K562 (cell line): ENCODE data around the gene ANKMY2. TPM values are rescaled to one million over a fixed set of nuclear protein-coding genes. Genes with fewer than 3 reads are reported as not detected.

ENCODE experiments used
- BMI1 ChIP-seq: fragments of 150-350 bp; IDR thresholded peaks from 2 replicates; pipeline ENCODE4 v1.6.1; 2014; ENCODE audit warnings: low read length
- CHD7 ChIP-seq: fragments of 200-600 bp; sonication (generic); IDR thresholded peaks from one replicate; pipeline ENCODE4 v1.6.1; 2012; ENCODE audit warnings: mild to moderate bottlenecking, low read depth, low read length, inconsistent platforms
- CREB3L1 ChIP-seq: fragments of 450-650 bp; IDR thresholded peaks from 2 replicates; pipeline ENCODE4 v1.6.1; 2014; ENCODE audit warnings: low read depth, mild to moderate bottlenecking, moderate library complexity, borderline replicate concordance
- HLTF ChIP-seq: fragments of 450-650 bp; IDR thresholded peaks from 2 replicates; pipeline ENCODE4 v1.6.1; 2016
- MAFG ChIP-seq: fragments of 450-650 bp; conservative IDR thresholded peaks from 2 replicates; pipeline ENCODE4 v1.6.1; 2016; ENCODE audit warnings: missing genetic modification characterization, missing compliant biosample characterization
- MED1 ChIP-seq: sonication (generic); formaldehyde crosslinking; IDR thresholded peaks from 2 replicates; pipeline ENCODE4 v1.8.1; 2023; ENCODE audit warnings: missing genetic modification reagents, borderline replicate concordance
- NFYB ChIP-seq: IDR thresholded peaks from 2 replicates; pipeline ENCODE4 v1.6.1; 2011; ENCODE audit warnings: mild to moderate bottlenecking, moderate library complexity; ENCODE audit not compliant: insufficient read length; ENCODE audit errors: extremely low read depth
- POU5F1 ChIP-seq: fragments of 150-350 bp; IDR thresholded peaks from 2 replicates; pipeline ENCODE4 v1.6.1; 2014; ENCODE audit warnings: borderline replicate concordance, low read length, low read depth, mild to moderate bottlenecking; ENCODE audit not compliant: partially characterized antibody
- STAT5B ChIP-seq: fragments of 250-450 bp; sonication (Bioruptor Pico); IDR thresholded peaks from 2 replicates; pipeline ENCODE4 v1.8.0; 2021; ENCODE audit warnings: mild to moderate bottlenecking, inconsistent platforms
- TSC22D4 ChIP-seq: fragments of 450-650 bp; IDR thresholded peaks from 2 replicates; pipeline ENCODE4 v1.6.1; 2016; ENCODE audit warnings: missing genetic modification characterization, missing biosample characterization, control low read depth
- ZFP30 ChIP-seq: fragments of 250-450 bp; sonication (Bioruptor Pico); IDR thresholded peaks from 2 replicates; pipeline ENCODE4 v1.8.0; 2022; ENCODE audit warnings: moderate library complexity, mild to moderate bottlenecking, inconsistent platforms, borderline replicate concordance
- ZNF764 ChIP-seq: fragments of 250-450 bp; sonication (Bioruptor Pico); IDR thresholded peaks from 2 replicates; pipeline ENCODE4 v1.4.0; 2020; ENCODE audit warnings: low read depth, mild to moderate bottlenecking, moderate library complexity
- polyA plus RNA-seq, 8 experiments: library from polyadenylated mRNA; depleted of rRNA in 4 of 8; stranded (reverse) in 5 of 8; unstranded in 3 of 8; fragments of >200 nt; fragmentation: Nextera tagmentation in 2 of 8; fragmentation: Illumina TruSeq in 1 of 8; extraction: Ambion mirVana in 2 of 8; extraction: Trizol in 1 of 8; gene quantifications; 2 replicates each; pipeline versions ENCODE4 v1.2.1 to v1.2.3, GENCODE V29; 2011 to 2014; ENCODE audit warnings: inconsistent platforms in 1 of 8, missing spikeins in 1 of 8
- total RNA-seq, 7 experiments: library from RNA; depleted of rRNA in 6 of 7; stranded (reverse); fragments of >200 nt in 6 of 7; fragmentation: Illumina TruSeq in 2 of 7; extraction: Trizol in 2 of 7; gene quantifications; 2 replicates each; pipeline versions ENCODE4 v1.2.1 to v1.2.3, GENCODE V29; 2011 to 2021; ENCODE audit warnings: low replicate concordance in 1 of 7
- TF ChIP-seq, protein P1 (sequence below): fragments of 250-450 bp; sonication (Bioruptor Pico); IDR thresholded peaks from 2 replicates; pipeline ENCODE4 v1.4.0; 2020; ENCODE audit warnings: mild to moderate bottlenecking

The ANKMY2 gene
- total and polyA plus RNA-seq, 9 of the 15 experiments (the other 6 are each of a cell fraction or from before 2014, with no cell fraction given), result 38.9 to 71.5 (median 48.8) TPM

DNA sequence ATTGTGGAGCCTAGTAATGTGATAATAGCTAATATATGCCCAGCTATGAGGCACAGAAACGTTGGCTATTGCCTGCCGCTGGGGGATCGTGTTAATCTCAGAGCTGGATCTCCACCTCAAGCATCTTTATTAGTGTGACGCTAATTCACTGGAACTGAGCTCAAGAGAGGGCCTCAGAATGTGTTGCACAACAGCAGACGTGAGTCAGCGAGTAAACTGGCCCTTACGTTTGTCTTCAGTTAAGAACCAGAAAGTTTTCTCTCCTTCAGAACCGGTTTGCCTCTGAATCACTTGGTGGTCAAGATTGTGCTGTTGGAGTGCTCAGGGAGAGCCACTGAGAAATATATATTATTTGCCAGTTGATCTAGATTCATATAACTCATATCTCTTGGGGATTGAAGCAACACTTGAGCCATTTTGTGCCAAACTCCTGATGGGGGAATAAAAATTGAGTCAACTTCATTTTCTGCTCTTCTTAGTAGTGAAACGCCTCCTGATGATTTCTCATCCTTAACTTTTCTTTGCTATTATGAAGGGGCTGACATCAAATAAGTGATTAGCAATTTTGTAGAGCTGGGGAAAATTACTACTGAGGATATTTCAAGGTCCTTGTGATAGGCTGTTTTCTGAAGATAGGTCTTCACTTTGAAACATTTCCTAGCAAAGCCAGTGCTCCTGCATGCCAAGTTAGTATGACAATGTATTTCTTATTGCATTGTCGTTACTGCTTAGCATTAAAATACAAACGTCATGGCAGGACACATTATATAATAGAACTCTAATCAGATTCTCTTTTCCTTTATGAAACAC, 22.7 kb upstream of the ANKMY2 start (continued):
- TF ChIP-seq CHD7 (no peak), NFYB (no peak), POU5F1 (no peak), MED1 (CRISPR knock-in tag) (no peak), TSC22D4 (tag) (no peak), MAFG (tag) (peak; percentile 82), HLTF (no peak), CREB3L1 (no peak; the same call in 1 of the 2 replicates), STAT5B (CRISPR knock-in tag) (no peak), ZNF764 (CRISPR knock-in tag) (no peak), ZFP30 (CRISPR knock-in tag) (no peak), BMI1 (no peak)
- TF ChIP-seq, protein P1, sequence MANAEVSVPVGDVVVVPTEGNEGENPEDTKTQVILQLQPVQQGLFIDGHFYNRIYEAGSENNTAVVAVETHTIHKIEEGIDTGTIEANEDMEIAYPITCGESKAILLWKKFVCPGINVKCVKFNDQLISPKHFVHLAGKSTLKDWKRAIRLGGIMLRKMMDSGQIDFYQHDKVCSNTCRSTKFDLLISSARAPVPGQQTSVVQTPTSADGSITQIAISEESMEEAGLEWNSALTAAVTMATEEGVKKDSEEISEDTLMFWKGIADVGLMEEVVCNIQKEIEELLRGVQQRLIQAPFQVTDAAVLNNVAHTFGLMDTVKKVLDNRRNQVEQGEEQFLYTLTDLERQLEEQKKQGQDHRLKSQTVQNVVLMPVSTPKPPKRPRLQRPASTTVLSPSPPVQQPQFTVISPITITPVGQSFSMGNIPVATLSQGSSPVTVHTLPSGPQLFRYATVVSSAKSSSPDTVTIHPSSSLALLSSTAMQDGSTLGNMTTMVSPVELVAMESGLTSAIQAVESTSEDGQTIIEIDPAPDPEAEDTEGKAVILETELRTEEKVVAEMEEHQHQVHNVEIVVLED, result peak; percentile 48; the same call in 1 of the 2 replicates
